DOHH2 (cell line): ENCODE measurements around the gene CALML3.

ENCODE experiments used
- CTCF ChIP-seq: fragments of 200-600 bp; sonication (generic); IDR thresholded peaks from one replicate; pipeline ENCODE4 v1.5.1; 2014; ENCODE audit warnings: antibody characterized with exemption, mild to moderate bottlenecking, low read depth, low read length; ENCODE audit not compliant: poor library complexity, severe bottlenecking
- EZH2phosphoT487 ChIP-seq: fragments of 200-600 bp; sonication (generic); IDR thresholded peaks from 2 replicates; pipeline ENCODE4 v1.6.1; 2017; ENCODE audit warnings: borderline replicate concordance, mild to moderate bottlenecking, antibody characterized with exemption, low read length, moderate library complexity, mixed read lengths

- TF ChIP-seq CTCF = no peak
- TF ChIP-seq EZH2phosphoT487 = no peak
Measured at GRCh38 chr10:5555881-5556280, 31.1 kb downstream of the CALML3 start.
